C4-2B (cell line): ENCODE results near the gene FBLIM1.

ENCODE experiments used
- CTCF ChIP-seq: fragments of 450-650 bp; conservative IDR thresholded peaks from 2 replicates; pipeline ENCODE4 v1.5.1; 2017; ENCODE audit warnings: mild to moderate bottlenecking
- ZFX ChIP-seq: fragments of 450-650 bp; IDR thresholded peaks from 2 replicates; pipeline ENCODE4 v1.6.1; 2017

DNA sequence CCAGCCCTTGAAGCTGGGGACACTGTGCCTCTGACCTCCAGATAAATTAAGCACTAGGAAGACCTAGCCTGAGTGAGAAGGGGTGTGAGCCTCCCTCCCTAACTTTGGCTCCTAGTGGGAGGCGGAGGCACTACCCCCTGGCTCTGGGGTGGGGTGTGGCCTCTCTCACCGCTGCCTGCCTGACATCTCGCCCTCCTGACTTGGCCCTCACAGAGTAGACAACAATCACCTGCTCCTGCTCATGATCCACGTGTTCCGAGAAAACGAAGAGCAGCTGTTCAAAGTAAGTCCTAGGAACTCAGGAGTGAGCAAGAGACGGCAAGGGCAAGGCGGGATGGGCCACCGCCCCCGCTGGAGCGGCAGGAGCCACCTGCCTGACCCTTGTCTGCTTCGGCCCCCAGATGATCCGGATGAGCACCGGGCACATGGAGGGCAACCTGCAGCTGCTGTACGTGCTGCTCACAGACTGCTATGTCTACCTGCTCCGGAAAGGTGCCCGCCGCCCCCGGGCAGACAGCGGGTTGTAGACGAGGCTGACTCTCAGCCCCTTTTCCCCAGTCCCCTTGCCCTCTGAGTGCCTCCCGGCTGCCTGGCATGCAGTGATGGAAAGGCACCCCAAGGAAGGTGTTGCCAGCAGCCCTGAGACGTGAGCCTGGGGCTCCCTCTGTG is 30.6 kb upstream of the FBLIM1 start:
- TF ChIP-seq CTCF (no peak), ZFX (no peak)
